Stimulated activated CD8-positive, alpha-beta memory T cell treated with anti-CD3 and anti-CD28 coated beads, Interleukin-7, amount 100 ng/mL, for 24 hours (primary cell): Measurements from ENCODE around the gene DCHS1.

Experiments
- DNase-seq: peaks from one replicate; pipeline ENCODE4 v3.0.0-alpha.2; 2020; ENCODE audit warnings: low read depth

The DCHS1 gene

GRCh38 chr11:6625832-6626420, 29.7 kb downstream of the DCHS1 start:
- DNase-seq, result no peak

GRCh38 chr11:6625156-6625831, 30.3 kb downstream of the DCHS1 start:
- no peak for DNase-seq

GRCh38 chr11:6623391-6624363, 31.9 kb downstream of the DCHS1 start:
- DNase-seq, result no peak

GRCh38 chr11:6622261-6623171, 33.1 kb downstream of the DCHS1 start:
- no peak for DNase-seq

GRCh38 chr11:6621711-6622211, 33.8 kb downstream of the DCHS1 start:
- DNase-seq, result no peak

- no peak for DNase-seq
Measured at GRCh38 chr11:6620636-6621035, 35.0 kb downstream of the DCHS1 start.

- peak; percentile 86 for DNase-seq
Measured at GRCh38 chr11:6619004-6619745, 36.4 kb downstream of the DCHS1 start, which contains the start of gene TPP1. TPP1 (minus strand) TSS chr11:6619422; CDS start chr11:6619400, 22 bp downstream.

- no peak for DNase-seq
Measured at GRCh38 chr11:6618117-6619003, 37.2 kb downstream of the DCHS1 start.

GRCh38 chr11:6617315-6617781, 38.3 kb downstream of the DCHS1 start:
- DNase-seq, result no peak

- no peak for DNase-seq
Measured at GRCh38 chr11:6616596-6617250, 38.9 kb downstream of the DCHS1 start.

GRCh38 chr11:6615882-6616585, 39.6 kb downstream of the DCHS1 start:
- DNase-seq, result no peak

- no peak for DNase-seq
Measured at GRCh38 chr11:6615046-6615445, 40.6 kb downstream of the DCHS1 start.

GRCh38 chr11:6614446-6614845, 41.2 kb downstream of the DCHS1 start:
- DNase-seq, result no peak

- no peak for DNase-seq
Measured at GRCh38 chr11:6613496-6613895, 42.1 kb downstream of the DCHS1 start.

- DNase-seq, result peak; percentile 91
Measured at GRCh38 chr11:6612213-6613041, 43.2 kb downstream of the DCHS1 start, which contains the start of gene TAF10. TAF10 (minus strand) TSS chr11:6612216; CDS start chr11:6612189, 27 bp downstream.

GRCh38 chr11:6611963-6612212, 43.7 kb downstream of the DCHS1 start:
- DNase-seq, result no peak

GRCh38 chr11:6611092-6611962, 44.3 kb downstream of the DCHS1 start:
- no peak for DNase-seq
